ENCODE results near the gene KIAA0513.
"Not testable (repeated sequence)": the region's sequence is repeated elsewhere in the genome, so short reads cannot be mapped to it uniquely, and the experiment has no call there.

Gene KIAA0513

DNA sequence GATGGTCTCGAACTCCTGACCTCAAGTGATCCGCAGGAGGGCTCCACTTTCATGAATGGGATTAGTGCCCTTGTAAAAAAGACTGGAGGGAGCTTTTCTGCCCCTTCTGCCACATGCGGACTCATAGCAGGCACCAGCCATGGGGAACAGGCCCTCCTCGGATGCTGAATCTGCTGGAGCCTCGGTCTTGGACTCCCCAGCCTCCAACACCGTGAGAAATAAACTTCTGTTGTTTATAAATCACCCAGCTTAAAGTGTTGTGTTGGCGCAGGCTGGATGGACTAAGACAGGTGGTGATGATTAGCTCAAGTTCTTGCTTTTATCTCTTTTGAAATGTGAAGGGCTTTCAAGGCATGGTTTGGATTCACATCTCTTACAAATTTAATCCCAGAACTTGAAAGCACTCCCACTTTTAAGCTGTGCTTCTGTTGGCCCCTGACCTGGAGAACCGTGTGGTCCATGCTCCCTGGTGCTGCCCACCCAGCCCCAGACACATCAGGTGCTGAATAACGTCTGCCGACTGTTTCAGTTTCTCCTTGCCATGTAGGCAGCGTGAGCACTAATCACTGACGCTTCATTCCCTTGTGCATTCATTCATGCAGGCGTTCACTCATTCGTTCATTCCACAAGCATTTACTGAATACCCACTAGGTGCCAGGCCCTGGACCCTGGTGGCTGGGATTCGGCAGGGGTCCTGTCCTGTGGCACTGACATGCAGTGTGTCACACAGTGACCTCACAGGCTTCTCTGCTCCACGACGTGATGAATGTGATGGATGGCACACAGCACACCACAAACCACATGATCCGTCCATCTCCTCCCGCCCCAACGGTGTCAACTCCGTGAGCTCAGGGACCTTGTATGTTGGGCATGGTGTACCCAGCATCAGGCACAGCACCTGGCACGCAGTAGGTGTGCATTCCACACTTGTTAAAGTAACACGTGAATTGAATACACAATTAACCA, 75.8 kb downstream of the KIAA0513 start:
- DNase-seq (ENCODE audit: insufficient read length, low spot score) = no peak
- peak; percentile 70 for FAIRE-seq

GRCh38 chr16:85104147-85104546, 76.6 kb downstream of the KIAA0513 start:
- FAIRE-seq (no peak), DNase-seq (ENCODE audit: insufficient read length, low spot score) (no peak)

- DNase-seq (ENCODE audit: insufficient read length, low spot score) (no peak), FAIRE-seq (no peak)
Measured at GRCh38 chr16:85104821-85105391, 77.3 kb downstream of the KIAA0513 start.

DNA sequence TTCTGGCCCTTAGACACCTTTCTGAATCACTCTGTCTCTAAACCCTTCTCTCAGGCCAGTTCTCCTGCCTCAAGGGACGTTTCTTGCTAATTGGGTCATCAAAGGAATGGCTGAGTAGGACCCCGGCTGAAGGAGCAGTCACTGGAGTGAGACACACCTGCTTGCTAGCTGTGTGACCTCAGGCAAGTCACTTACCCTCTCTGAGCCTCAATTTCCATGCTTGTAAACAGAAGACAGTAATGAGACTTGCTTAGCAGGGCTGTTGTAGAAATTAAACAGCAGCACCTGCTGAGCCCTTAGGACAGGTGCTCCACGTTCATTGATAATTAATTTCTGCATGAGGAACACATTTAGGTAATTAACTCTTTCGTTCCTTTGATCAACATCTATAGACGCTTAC, 77.9 kb downstream of the KIAA0513 start:
- FAIRE-seq = no peak
- no peak for DNase-seq (ENCODE audit: insufficient read length, low spot score)

DNA sequence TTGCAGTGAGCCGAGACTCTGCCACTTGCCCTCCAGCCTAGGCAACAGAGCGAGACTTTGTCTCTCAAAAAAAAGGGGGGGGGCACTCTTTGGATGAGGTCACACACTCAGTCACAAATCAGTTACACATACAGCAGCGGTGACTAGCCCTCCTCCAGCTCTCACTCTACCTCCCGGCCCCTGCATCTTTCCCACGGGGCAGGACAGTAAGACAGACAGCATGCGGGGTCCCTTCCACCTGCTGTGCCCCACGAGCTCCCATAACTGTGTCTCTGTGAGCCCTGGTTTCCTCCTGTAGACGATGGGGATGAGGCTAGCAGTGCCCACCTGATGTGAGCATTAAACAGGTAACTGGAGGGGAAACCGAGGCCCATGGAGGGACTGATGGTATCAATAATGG, 79.5 kb downstream of the KIAA0513 start:
- DNase-seq (ENCODE audit: insufficient read length, low spot score) = no peak
- FAIRE-seq = no peak

GRCh38 chr16:85107532-85107931, 79.9 kb downstream of the KIAA0513 start:
- DNase-seq (ENCODE audit: insufficient read length, low spot score) (no peak), FAIRE-seq (no peak)

GRCh38 chr16:85110105-85110504, 82.5 kb downstream of the KIAA0513 start:
- DNase-seq (ENCODE audit: insufficient read length, low spot score) (no peak), FAIRE-seq (no peak)

GRCh38 chr16:85111184-85111583, 83.6 kb downstream of the KIAA0513 start:
- FAIRE-seq = no peak
- no peak for DNase-seq (ENCODE audit: insufficient read length, low spot score)

DNA sequence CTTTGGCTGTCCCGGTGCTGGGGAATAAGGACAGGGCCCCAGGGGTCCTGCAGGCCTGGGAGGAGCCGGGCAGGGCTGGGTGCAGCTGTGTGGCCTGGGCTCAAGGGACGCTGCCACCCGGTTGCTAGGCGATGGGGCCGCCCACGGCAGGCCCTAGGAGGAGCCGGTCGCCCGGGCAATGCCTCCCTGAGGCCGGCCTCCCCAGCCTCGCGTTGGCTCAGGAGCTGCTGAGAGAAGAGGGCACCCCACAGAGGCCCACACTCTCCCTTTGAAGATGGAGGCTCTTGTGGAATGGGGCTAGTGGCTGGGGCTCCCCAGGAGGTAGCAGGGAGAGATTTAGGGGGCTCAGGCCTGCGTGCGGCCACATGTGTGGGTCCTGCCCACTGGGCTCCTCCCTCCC, 84.8 kb downstream of the KIAA0513 start, which contains the start of gene CIBAR2:
Gene CIBAR2, minus strand, starts transcription at position 109 of the 400 bp plus-strand sequence. CDS start 120 bp downstream, outside the sequence.
- no peak for FAIRE-seq
- no peak for DNase-seq (ENCODE audit: insufficient read length, low spot score)

DNA sequence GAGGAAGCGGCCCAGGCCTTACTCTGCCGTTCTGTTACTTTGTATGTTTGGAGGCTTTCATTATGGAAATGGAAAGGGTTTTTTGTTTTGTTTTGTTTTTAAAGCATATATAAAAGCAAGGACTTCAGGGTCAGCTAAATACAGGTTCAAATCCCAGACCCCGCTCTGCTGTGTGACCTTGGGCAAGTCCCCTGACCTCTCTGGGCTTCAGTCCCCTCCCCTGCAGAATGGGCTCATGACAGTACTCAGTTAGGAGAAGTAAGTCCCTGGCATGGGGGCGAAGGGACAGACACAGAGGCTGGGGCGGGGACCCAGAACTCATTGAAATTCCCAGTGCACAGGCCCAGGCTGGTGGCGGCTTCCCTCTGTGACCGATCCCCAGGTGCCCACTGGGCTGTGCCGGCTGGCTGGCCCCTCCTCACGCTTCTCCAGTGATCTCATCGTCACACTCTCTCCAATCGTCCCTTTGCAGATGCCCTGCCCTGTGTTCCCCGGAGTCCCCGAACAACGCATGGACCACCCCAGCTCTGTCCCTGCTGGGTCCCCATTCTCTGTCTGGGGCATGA, 85.7 kb downstream of the KIAA0513 start:
- DNase-seq (ENCODE audit: insufficient read length, low spot score) = no peak
- FAIRE-seq = no peak

- FAIRE-seq (no peak), DNase-seq (ENCODE audit: insufficient read length, low spot score) (no peak)
Measured at GRCh38 chr16:85113913-85114312, 86.3 kb downstream of the KIAA0513 start.

- DNase-seq (ENCODE audit: insufficient read length, low spot score) (peak; percentile 95), FAIRE-seq (peak; percentile 95)
Measured at GRCh38 chr16:85114909-85115567, 87.4 kb downstream of the KIAA0513 start.

GRCh38 chr16:85117418-85117817, 89.8 kb downstream of the KIAA0513 start:
- FAIRE-seq = no peak

GRCh38 chr16:85120006-85120340, 92.4 kb downstream of the KIAA0513 start:
- FAIRE-seq = no peak
- DNase-seq (ENCODE audit: insufficient read length, low spot score) = no peak

More at GRCh38 chr16:85117418-85117817, 89.8 kb downstream of the KIAA0513 start:
- no peak for DNase-seq (ENCODE audit: insufficient read length, low spot score)

GRCh38 chr16:85123441-85123840, 95.8 kb downstream of the KIAA0513 start:
- FAIRE-seq; DNase-seq (ENCODE audit: insufficient read length, low spot score): not testable (repeated sequence)

GRCh38 chr16:85123891-85124635, 96.5 kb downstream of the KIAA0513 start:
- no peak for DNase-seq (ENCODE audit: insufficient read length, low spot score)
- FAIRE-seq = no peak

- no peak for DNase-seq (ENCODE audit: insufficient read length, low spot score)
- FAIRE-seq = peak; percentile 23
Measured at GRCh38 chr16:85124636-85125346, 97.2 kb downstream of the KIAA0513 start.

DNA sequence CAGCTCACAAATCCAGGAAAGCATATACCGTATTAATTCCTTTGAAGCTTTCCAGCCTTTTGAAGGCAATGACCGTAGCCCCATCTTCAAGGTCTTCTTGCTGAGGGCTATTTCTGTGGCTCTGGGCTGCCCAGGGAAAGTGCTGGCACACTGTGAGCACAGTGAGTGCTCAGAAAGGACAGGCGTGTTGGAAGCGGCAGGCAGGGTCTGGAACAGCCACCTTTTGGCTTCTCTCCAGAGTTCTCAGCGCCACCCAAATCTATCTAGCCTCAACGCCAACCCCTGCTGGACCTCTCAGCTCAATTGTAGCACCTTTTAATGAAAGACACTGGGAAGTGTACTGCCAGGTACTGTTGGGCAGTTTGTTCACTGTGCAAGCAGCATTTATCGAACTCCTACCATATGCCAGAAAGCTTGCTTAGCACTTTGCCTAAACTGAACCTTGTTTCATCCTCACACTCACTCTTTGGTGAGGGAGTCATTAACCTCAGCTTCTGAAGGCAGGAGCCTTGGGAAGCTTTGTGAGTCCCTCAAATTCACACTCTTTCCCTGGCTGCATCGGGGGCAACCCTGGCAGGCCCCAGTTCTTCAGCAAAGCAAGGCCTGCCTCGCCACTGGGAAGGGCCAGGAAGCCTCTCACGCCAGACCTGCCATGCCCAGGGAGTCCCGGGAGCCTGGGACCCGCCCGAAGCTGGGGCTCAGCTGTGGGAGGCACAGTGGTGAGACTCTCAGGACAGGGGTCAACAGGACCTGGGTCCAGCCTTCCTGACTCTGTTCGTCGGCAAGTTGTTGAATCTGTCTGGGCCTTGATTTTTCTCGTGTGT, 98.2 kb downstream of the KIAA0513 start:
- no peak for FAIRE-seq
- no peak for DNase-seq (ENCODE audit: insufficient read length, low spot score)

- FAIRE-seq (no peak), DNase-seq (ENCODE audit: insufficient read length, low spot score) (no peak)
Measured at GRCh38 chr16:85126394-85126704, 98.8 kb downstream of the KIAA0513 start.

Data from HTR-8/SVneo (cell line).